ENCODE measurements around the gene ACAP3.

The ACAP3 gene

DNA sequence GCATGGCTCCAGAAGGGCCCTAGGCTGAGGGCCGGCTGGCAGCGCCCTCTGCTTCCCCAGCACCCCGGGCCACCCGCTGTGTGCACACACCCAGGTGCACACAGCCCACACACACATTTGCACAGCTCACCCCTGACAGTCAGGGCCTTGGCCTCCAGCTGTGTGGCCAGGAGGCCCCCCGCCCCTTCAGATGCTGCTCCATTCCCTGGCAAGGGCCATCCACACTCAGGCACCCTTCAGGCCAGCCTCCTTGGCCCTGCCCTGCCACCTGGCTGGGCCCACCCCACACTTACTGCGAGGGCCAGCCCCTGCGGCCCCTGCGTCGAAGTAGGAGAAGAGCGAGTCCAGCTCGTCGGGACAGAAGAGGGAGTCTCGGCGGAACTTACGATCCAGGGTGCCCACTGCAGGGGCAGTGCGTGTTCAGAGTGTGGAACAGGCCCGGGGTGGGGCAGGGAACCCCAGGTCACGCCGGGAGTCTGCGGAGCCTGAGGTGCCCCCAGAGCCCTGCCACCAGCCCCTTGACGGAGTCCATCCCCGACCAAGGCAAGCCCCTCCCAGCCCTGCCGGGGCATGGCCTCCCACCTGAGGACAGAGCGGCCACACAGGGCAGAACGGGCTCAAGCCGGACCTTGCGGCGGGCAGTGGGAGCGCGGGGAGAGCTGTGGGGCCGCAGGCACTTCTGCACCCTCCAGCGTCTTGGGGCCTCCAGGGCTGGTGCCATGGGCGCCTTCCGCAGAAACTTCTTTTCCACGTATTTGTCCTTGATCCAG, 12.4 kb downstream of the ACAP3 start:
- no peak for FAIRE-seq
- TF ChIP-seq PAX5 (IDR thresholded peaks at IDR 0.05; ENCODE audit: insufficient read depth, low read length, severe bottlenecking): no peak
- TF ChIP-seq TAF1 (IDR thresholded peaks at IDR 0.05; ENCODE audit: low read depth, low read length): no peak

DNA sequence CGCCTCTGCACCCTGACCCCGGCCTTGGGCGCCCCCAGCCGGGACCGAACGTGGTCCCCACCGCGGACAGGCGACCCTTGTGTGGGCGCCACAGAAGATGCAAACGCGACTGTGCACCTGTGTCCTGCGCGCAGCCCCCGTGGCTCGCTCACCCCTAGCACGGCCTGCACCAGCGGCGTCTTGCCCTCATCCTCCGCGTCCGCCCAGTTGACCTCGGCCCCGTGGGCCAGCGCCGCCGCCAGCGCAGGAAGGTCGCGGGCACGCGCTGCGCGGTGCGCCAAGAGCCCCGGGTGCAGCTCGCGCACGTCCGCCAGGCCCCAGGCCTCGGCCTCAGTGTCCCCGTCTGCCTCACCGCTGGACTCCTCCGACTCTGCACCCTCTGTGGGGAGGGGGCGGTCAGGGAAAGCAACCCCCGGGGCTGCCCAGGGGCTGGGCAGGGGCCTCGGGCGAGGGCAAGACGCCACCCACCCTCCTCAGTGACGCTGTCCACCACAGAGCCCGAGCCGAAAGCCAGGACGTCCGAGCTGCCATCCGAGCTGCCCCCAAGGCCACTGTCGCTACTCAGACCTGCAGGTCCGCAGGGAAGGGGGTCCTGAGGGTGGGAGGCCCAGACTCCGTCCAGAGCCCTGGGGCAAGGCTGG, 13.4 kb downstream of the ACAP3 start:
- FAIRE-seq (no peak), DNase-seq (ENCODE audit: insufficient read length, low spot score) (no peak)
- TF ChIP-seq PAX5 (IDR thresholded peaks at IDR 0.05; ENCODE audit: insufficient read depth, low read length, severe bottlenecking) (no peak), TAF1 (IDR thresholded peaks at IDR 0.05; ENCODE audit: low read depth, low read length) (no peak), POU2F2 (IDR thresholded peaks at IDR 0.05; ENCODE audit: low read depth, low read length) (no peak), POLR2AphosphoS5 (IDR thresholded peaks at IDR 0.05; ENCODE audit: low read depth, low read length) (no peak), POLR2A (IDR thresholded peaks at IDR 0.05; ENCODE audit: low read depth, low read length) (no peak), SPI1 (IDR thresholded peaks at IDR 0.05; ENCODE audit: low read depth, low read length) (no peak)

More for the DNA sequence above, 12.4 kb downstream of the ACAP3 start:
- DNase-seq (ENCODE audit: insufficient read length, low spot score): no peak

DNA sequence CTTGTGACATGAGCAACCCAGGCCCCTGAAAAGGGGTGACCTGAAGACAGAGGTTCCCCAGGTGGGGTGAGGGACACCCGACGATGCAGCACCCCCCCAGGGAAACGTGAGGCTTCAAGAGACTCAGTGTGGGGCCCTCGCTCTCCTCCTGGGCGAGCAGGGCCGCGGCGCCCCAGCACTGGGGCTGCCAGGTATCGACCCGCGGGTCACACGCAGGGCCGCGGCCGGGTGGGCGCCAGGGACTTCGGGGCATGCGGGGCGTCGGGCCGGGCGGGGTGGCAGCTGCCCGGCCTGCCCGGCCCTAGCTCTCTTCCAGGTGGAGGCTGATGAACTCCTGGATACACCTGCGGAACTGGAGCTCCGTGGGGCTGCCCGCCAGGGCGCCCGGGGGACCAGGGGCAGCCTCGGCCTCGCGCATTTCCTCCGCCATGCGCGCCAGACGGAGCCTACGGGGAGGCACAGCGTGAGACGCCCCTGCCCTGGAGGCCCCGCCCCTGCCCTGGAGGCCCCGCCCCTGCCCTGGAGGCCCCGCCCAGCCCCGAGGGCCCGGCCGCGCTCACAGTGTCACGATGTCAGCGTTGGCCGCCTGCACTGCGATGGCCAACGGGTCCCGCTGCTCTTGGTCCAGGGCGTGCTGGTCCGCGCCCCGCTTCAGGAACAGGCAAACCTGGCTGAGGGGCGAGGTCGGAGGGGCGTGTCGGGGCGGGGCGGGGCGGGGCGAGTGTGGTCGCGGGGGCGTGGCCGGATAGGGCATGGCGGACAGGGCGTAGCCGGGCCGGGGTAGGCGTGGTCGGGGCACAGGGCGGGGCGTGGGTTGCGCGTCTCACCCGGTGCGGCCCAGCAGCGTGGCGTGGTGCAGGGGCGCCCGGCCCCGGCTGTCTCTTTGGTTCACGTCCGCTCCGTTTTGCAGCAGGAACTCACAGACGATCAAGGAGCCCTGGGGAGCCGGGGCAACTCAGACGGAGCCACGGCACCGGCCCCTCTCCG, 14.2 kb downstream of the ACAP3 start:
- no peak for DNase-seq (ENCODE audit: insufficient read length, low spot score)
- TF ChIP-seq TAF1 (IDR thresholded peaks at IDR 0.05; ENCODE audit: low read depth, low read length) (no peak), POU2F2 (IDR thresholded peaks at IDR 0.05; ENCODE audit: low read depth, low read length) (no peak), POLR2A (IDR thresholded peaks at IDR 0.05; ENCODE audit: low read depth, low read length) (no peak)
- FAIRE-seq: no peak

DNA sequence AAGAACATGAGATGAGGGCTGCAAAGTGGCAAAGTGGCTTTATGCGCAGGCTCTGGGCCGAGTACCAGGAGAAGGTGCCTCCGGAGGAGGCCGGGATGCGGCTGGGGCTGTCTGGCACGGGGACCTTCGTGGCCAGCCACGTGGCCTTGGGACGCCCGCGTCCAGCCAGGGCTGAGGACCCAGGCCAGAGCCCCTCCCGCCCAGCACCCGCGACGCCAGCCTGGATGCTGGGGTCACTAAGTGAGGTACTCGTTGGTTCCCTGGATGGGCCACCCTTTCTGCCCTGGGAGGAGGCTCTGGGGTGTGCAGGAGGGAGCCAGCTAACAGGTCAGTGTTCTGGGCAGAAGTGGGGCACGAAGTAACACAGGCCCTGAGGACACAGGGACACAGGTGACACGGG, 14.9 kb downstream of the ACAP3 start:
- TF ChIP-seq PAX5 (IDR thresholded peaks at IDR 0.05; ENCODE audit: insufficient read depth, low read length, severe bottlenecking) (no peak), POLR2AphosphoS5 (IDR thresholded peaks at IDR 0.05; ENCODE audit: low read depth, low read length) (no peak), POU2F2 (IDR thresholded peaks at IDR 0.05; ENCODE audit: low read depth, low read length) (no peak)
- FAIRE-seq (no peak), DNase-seq (ENCODE audit: insufficient read length, low spot score) (no peak)

DNA sequence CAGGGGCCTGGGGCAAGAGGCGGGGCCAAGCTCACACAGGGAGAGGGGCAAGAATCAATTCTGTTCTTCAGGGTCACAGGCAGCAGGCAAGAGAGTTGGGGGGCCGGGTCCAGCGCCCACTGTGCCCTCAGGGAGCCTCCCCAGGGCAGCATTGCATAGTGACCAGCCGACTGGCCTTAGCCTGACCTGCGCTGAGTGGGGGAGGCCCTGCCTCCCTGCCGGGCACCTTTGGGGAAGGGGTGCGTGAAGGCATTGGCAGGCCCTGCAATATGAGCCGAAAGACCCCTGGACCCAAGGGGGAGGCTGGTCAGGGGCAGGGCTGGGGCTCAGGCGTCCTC, 15.3 kb downstream of the ACAP3 start:
- no peak for FAIRE-seq
- DNase-seq (ENCODE audit: insufficient read length, low spot score): no peak
- no peak for TF ChIP-seq TAF1 (IDR thresholded peaks at IDR 0.05; ENCODE audit: low read depth, low read length)
- no peak for TF ChIP-seq SPI1 (IDR thresholded peaks at IDR 0.05; ENCODE audit: low read depth, low read length)
- TF ChIP-seq PAX5 (IDR thresholded peaks at IDR 0.05; ENCODE audit: insufficient read depth, low read length, severe bottlenecking): no peak
- no peak for TF ChIP-seq POLR2A (IDR thresholded peaks at IDR 0.05; ENCODE audit: low read depth, low read length)
- no peak for TF ChIP-seq POLR2AphosphoS5 (IDR thresholded peaks at IDR 0.05; ENCODE audit: low read depth, low read length)
- TF ChIP-seq POU2F2 (IDR thresholded peaks at IDR 0.05; ENCODE audit: low read depth, low read length): no peak

DNA sequence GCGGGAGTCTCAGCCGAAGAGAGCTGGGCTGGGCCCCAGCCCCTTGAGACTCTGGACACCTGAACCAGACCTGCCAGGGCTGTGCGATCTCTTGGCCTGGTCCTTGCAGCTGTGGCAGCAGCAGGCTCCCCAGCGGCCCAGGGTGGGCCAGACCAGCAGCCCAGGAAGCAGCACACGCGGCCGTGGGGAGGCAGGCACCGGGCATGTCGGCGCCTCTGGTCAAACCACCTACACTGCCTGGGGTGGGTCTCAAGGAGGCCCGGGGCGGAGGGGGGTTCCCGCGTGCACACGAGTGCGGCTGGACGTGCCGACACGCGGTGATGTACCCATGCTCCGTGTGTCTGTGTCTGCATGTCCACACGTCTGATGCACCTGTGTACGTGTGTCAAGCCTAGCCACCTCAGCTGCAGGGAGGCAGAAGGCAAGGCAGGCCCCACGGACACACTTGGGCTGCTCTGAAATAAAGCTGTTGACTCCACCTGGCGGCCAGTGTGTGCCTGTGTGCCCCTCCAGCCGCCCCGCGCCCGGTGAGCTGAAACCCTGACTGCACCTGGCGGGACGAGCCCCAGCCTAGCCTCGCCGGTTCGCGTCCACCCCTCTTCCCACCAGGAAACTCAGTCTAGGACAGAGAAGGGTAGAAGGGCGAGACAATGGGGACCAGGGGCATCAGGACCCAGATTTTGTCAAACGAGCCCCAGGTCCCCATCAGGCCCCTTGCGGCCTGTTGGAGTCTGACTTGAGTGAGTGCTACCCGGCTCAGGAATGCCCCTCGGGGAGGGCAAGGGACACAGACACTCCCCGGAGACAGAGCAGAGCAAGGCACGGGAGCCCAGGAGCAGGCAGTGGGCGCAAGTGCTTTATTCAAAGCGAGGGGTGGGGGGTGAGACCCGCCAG, 15.9 kb downstream of the ACAP3 start:
- DNase-seq (ENCODE audit: insufficient read length, low spot score) (peak; percentile 96), FAIRE-seq (peak; percentile 95)
- no peak for TF ChIP-seq POU2F2 (IDR thresholded peaks at IDR 0.05; ENCODE audit: low read depth, low read length)
- 0 out of 2 replicates have a peak, but pooled peaks have one; percentile 20 for TF ChIP-seq POLR2A (IDR thresholded peaks at IDR 0.05; ENCODE audit: low read depth, low read length)

DNA sequence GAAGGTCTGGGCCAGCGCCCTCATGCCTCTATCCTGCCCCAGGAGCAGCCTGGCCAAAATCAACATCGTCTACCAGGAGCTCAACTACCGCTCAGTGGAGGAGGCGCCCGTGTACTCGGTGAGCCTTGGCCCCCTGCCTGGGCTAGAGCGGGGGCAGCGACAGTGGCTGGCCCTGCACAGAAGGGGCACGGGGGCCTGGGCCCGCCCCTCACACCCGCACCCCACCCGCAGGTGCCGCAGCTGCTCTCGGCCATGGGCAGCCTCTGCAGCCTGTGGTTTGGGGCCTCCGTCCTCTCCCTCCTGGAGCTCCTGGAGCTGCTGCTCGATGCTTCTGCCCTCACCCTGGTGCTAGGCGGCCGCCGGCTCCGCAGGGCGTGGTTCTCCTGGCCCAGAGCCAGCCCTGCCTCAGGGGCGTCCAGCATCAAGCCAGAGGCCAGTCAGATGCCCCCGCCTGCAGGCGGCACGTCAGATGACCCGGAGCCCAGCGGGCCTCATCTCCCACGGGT, 16.7 kb downstream of the ACAP3 start:
- DNase-seq (ENCODE audit: insufficient read length, low spot score): no peak
- no peak for FAIRE-seq
- TF ChIP-seq POLR2A (IDR thresholded peaks at IDR 0.05; ENCODE audit: low read depth, low read length) (no peak), POU2F2 (IDR thresholded peaks at IDR 0.05; ENCODE audit: low read depth, low read length) (no peak), TAF1 (IDR thresholded peaks at IDR 0.05; ENCODE audit: low read depth, low read length) (no peak), POLR2AphosphoS5 (IDR thresholded peaks at IDR 0.05; ENCODE audit: low read depth, low read length) (no peak), PAX5 (IDR thresholded peaks at IDR 0.05; ENCODE audit: insufficient read depth, low read length, severe bottlenecking) (no peak), SPI1 (IDR thresholded peaks at IDR 0.05; ENCODE audit: low read depth, low read length) (no peak)

DNA sequence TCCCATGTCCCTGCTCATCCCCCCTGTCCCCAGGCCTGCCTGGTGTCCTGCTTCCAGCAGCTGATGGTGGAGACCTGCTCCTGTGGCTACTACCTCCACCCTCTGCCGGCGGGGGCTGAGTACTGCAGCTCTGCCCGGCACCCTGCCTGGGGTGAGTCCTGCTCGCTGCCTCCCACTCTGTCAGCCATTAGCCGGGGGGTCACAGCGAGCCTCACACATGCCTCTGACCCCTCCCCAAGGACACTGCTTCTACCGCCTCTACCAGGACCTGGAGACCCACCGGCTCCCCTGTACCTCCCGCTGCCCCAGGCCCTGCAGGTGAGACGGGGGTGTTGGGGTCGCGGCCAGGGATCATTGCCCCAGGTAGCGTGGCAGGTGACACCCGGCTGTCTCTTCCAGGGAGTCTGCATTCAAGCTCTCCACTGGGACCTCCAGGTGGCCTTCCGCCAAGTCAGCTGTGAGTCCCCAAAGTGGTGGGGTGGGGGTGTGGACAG, 17.4 kb downstream of the ACAP3 start:
- FAIRE-seq: peak; percentile 86

More for the DNA sequence above, 17.4 kb downstream of the ACAP3 start:
- peak; percentile 89 for DNase-seq (ENCODE audit: insufficient read length, low spot score)
- TF ChIP-seq POU2F2 (IDR thresholded peaks at IDR 0.05; ENCODE audit: low read depth, low read length) (no peak), TAF1 (IDR thresholded peaks at IDR 0.05; ENCODE audit: low read depth, low read length) (no peak), PAX5 (IDR thresholded peaks at IDR 0.05; ENCODE audit: insufficient read depth, low read length, severe bottlenecking) (no peak), SPI1 (IDR thresholded peaks at IDR 0.05; ENCODE audit: low read depth, low read length) (no peak), POLR2A (IDR thresholded peaks at IDR 0.05; ENCODE audit: low read depth, low read length) (no peak), POLR2AphosphoS5 (IDR thresholded peaks at IDR 0.05; ENCODE audit: low read depth, low read length) (no peak)
